ENCODE measurements around the gene ZNF557. TPM values are rescaled to one million over a fixed set of nuclear protein-coding genes. Genes with fewer than 3 reads are reported as not detected.

ZNF557 gene
- total and polyA plus RNA-seq, 2 of the 4 experiments (the other 2 are of a cell fraction), result 3.7 to 21.1 TPM

GRCh38 chr19:7063764-7064418 is 5.6 kb upstream of the ZNF557 start:
- dilution Hi-C loops (cut with HindIII; ENCODE audit: low sequenced_read_pairs, unreplicated experiment), result no loop called here

More at GRCh38 chr19:7063764-7064418, 5.6 kb upstream of the ZNF557 start:
- POLR2A ChIA-PET (ENCODE audit: unreplicated experiment), result interaction anchor here (0.5 kb wide), 1 partner anchor 14 kb away, joined by 3 read pairs; no protein-coding TSS in a partner anchor
- H3K27me3 ChIP-seq (ENCODE audit: control insufficient read depth, insufficient read depth, low read length), result no peaks in the 10 kb centered on the region
- H3K23ac ChIP-seq (ENCODE audit: low read depth, low read length), result no peak overlapping the region
- H4K91ac ChIP-seq (ENCODE audit: insufficient read depth, low read depth, low read length), result no peak overlapping the region
- no peak overlapping the region for H3K4me3 ChIP-seq (ENCODE audit: insufficient read depth, low read depth, low read length)
- in situ Hi-C loops (cut with MboI; ENCODE audit: low sequenced_read_pairs) (no loop called here), intact Hi-C loops (cut with micrococcal nuclease) (loop anchor here (10.0 kb wide), 1 partner anchor 329 kb away; the partner anchor contains the start of genes GPR108 and TRIP10)
- no peak for TF ChIP-seq MAZ (IDR thresholded peaks at IDR 0.05; ENCODE audit: borderline replicate concordance, low read depth, low read length)
- TF ChIP-seq RCOR1 (IDR thresholded peaks at IDR 0.05; ENCODE audit: insufficient replicate concordance, low read length), result no peak
- TF ChIP-seq MAFK (IDR thresholded peaks at IDR 0.05; ENCODE audit: low read depth, low read length), result no peak
- TF ChIP-seq CHD1 (IDR thresholded peaks at IDR 0.05; ENCODE audit: low read depth, low read length), result no peak
- no peak for TF ChIP-seq MXI1 (IDR thresholded peaks at IDR 0.05; ENCODE audit: borderline replicate concordance, low read depth, low read length)
- TF ChIP-seq, protein P1, sequence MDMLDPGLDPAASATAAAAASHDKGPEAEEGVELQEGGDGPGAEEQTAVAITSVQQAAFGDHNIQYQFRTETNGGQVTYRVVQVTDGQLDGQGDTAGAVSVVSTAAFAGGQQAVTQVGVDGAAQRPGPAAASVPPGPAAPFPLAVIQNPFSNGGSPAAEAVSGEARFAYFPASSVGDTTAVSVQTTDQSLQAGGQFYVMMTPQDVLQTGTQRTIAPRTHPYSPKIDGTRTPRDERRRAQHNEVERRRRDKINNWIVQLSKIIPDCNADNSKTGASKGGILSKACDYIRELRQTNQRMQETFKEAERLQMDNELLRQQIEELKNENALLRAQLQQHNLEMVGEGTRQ (IDR thresholded peaks at IDR 0.05; ENCODE audit: low read depth, low read length), result no peak
- TF ChIP-seq RFX5 (IDR thresholded peaks at IDR 0.05; ENCODE audit: low read depth, low read length), result no peak
- TF ChIP-seq, protein P2, sequence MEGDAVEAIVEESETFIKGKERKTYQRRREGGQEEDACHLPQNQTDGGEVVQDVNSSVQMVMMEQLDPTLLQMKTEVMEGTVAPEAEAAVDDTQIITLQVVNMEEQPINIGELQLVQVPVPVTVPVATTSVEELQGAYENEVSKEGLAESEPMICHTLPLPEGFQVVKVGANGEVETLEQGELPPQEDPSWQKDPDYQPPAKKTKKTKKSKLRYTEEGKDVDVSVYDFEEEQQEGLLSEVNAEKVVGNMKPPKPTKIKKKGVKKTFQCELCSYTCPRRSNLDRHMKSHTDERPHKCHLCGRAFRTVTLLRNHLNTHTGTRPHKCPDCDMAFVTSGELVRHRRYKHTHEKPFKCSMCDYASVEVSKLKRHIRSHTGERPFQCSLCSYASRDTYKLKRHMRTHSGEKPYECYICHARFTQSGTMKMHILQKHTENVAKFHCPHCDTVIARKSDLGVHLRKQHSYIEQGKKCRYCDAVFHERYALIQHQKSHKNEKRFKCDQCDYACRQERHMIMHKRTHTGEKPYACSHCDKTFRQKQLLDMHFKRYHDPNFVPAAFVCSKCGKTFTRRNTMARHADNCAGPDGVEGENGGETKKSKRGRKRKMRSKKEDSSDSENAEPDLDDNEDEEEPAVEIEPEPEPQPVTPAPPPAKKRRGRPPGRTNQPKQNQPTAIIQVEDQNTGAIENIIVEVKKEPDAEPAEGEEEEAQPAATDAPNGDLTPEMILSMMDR (conservative IDR thresholded peaks at IDR 0.05; ENCODE audit: low read depth, low read length), result no peak
- TF ChIP-seq, protein P3, sequence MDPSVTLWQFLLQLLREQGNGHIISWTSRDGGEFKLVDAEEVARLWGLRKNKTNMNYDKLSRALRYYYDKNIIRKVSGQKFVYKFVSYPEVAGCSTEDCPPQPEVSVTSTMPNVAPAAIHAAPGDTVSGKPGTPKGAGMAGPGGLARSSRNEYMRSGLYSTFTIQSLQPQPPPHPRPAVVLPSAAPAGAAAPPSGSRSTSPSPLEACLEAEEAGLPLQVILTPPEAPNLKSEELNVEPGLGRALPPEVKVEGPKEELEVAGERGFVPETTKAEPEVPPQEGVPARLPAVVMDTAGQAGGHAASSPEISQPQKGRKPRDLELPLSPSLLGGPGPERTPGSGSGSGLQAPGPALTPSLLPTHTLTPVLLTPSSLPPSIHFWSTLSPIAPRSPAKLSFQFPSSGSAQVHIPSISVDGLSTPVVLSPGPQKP (IDR thresholded peaks at IDR 0.05; ENCODE audit: borderline replicate concordance, low read depth, low read length), result no peak
- no peak for TF ChIP-seq RAD21 (IDR thresholded peaks at IDR 0.05; ENCODE audit: low read length)
- no peak for TF ChIP-seq CEBPB (IDR thresholded peaks at IDR 0.05; ENCODE audit: low read depth, low read length)
- no peak for TF ChIP-seq POLR2A (IDR thresholded peaks at IDR 0.05; ENCODE audit: low read depth, low read length)
- no peak for TF ChIP-seq SMC3 (IDR thresholded peaks at IDR 0.05; ENCODE audit: low read depth, low read length)
- TF ChIP-seq NFE2L2 (IDR thresholded peaks at IDR 0.05; ENCODE audit: low read depth, low read length), result no peak
- no peak overlapping the region for H2BK120ac ChIP-seq (ENCODE audit: low read depth, low read length)
- H3K56ac ChIP-seq (ENCODE audit: extremely low read depth, insufficient read depth, low read length), result no peak overlapping the region
- WGBS, 2 experiments (ENCODE audit: extremely low coverage in 2 of 2, insufficient read length in 1 of 2), result no CpG with 5 or more reads among the region's 9 CpGs
- H3K4ac ChIP-seq (ENCODE audit: low read depth, low read length), result no peak overlapping the region
- no peak overlapping the region for H4K8ac ChIP-seq (ENCODE audit: low read depth in 2 of 2, low read length in 2 of 2)
- no peaks in the 10 kb centered on the region for H3K79me1 ChIP-seq (ENCODE audit: low read depth in 1 of 2, low read length in 2 of 2)
- H3K9me1 ChIP-seq (ENCODE audit: insufficient read depth, low read length), result no peaks in the 10 kb centered on the region
- no peak overlapping the region for H3K14ac ChIP-seq (replicated peaks; ENCODE audit: low read depth, low read length)
- no peak overlapping the region for H4K5ac ChIP-seq (ENCODE audit: low read depth, low read length)
- CTCF ChIA-PET, result no interaction called here
- H2BK20ac ChIP-seq (ENCODE audit: low read depth, low read length), result no peak overlapping the region
- BruUV-seq (replicated peaks), result no TSS peak
- H3K36me3 ChIP-seq (ENCODE audit: control insufficient read depth, insufficient read depth, low read length), result no peaks in the 10 kb centered on the region
- H3K4me2 ChIP-seq (ENCODE audit: low read depth, low read length), result no peak overlapping the region
- H2AFZ ChIP-seq (replicated peaks; ENCODE audit: low read length, poor library complexity), result peak overlapping the region; percentile 58
- no peak overlapping the region for H2BK15ac ChIP-seq (ENCODE audit: low read depth, low read length)
- no peak overlapping the region for H2BK5ac ChIP-seq (ENCODE audit: low read depth, low read length, poor library complexity, severe bottlenecking)
- no peak for DNase-seq
- ATAC-seq (ENCODE audit: low read depth), result no peak
- no peak overlapping the region for H3K9ac ChIP-seq (ENCODE audit: low read depth, low read length)
- H4K20me1 ChIP-seq (ENCODE audit: insufficient read depth, low read length), result no peaks in the 10 kb centered on the region
- H3K27ac ChIP-seq (ENCODE audit: insufficient read depth, low read length), result no peak overlapping the region
- no peak overlapping the region for H3K18ac ChIP-seq (ENCODE audit: low read depth, low read length)
- H2AK5ac ChIP-seq (ENCODE audit: low read depth, low read length), result no peak overlapping the region
- no peaks in the 10 kb centered on the region for H3K9me3 ChIP-seq (ENCODE audit: control insufficient read depth, insufficient read depth, low read length)
- no peaks in the 10 kb centered on the region for H3K4me1 ChIP-seq (ENCODE audit: control insufficient read depth, insufficient read depth, low read length)
- H2AK9ac ChIP-seq (replicated peaks; ENCODE audit: low read depth, low read length, poor library complexity), result no peak overlapping the region

Measured in IMR-90 (cell line).